NOMO-1 treated with dmso at 0.1 percent for 144 hours (cell line): ENCODE measurements around the gene C1orf53.

ENCODE experiments used
- DNase-seq: peaks from one replicate; lab custom pipeline; 2025; ENCODE audit not compliant: unreplicated experiment; lab: John Stamatoyannopoulos, UW

C1orf53 gene

DNA sequence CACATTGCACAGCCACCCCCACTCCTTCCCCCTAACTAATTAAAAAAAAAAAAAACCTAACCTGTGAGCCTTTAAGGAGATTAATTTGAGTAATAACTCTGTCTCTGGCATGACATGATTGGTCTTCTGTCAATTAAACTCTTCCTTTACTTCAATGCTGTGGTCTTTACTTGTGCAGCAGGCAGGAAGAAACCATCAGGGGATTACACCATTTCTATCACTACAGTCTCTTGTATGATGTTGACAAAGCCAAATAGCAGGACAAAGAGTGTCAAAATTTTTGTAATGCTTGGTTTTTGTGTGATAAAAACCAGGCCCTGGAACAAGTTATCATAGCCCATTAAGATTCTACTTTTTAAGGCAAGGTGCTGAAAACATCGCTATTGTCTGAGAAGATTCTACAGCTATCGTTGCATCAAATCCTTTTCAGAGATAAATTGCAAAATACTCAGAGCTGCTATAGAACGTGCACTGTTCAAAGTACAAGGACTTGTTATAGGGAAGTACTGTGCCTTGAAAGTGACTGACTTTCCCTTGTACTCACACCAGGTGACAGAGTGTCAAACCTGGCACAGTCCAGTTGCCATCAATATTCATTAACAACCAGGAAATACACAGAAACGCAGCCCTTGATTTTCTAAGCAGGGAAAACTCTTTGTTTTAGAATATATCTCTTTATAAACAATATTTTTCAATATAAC is 52.4 kb downstream of the C1orf53 start:
- no peak for DNase-seq

DNA sequence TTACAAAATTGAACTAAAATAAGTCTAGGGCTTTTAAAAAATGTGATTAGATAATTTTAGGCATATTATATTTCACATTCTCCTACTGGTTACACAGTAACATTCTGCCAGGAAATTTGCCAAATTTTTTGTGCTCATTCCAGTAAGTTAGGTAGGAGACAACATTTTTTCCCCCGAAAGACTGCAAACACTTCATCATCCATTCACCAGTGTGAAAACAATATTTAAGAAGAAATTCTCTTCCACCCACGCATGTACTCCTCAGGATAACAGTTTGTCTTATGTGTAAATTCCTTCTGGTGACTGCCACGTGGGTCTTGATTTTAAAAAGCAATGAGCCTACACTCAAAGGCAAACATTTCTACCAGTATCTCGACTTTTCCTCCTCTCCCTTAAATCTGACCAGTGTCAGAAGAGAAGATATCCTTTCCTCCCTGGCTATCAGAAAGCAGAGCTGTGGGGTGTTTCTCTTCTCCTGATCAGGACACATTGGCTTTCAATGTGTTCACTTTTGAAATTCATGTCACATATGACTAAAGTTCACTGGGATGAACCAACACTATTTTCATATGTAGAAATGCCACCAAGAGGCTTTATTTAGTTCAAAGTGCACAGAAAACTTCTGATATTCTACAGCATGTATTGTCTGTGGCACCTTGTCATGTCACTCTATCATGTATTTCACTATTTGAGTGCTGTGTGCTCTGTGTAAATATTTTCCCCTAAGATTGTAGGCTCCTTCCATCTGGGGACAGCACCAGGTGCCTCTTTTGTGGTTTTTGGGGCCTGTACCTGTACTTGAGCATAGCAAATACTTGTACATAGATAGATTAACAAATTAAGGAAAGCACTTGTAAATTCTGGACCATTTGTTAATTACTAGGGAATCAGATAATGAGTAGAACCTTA is 53.3 kb downstream of the C1orf53 start:
- DNase-seq = no peak
